HEK293T (cell line): ENCODE data around the gene TFF2.

ENCODE experiments used
- CTCF ChIA-PET: fragments of 350-600 bp; formaldehyde crosslinking; extraction: SDS; loops from one replicate; lab custom pipeline; 2021; ENCODE audit warnings: antibody characterized with exemption, inconsistent platforms; lab: Yijun Ruan, JAX
- POLR2A ChIA-PET: fragments of 350-600 bp; formaldehyde crosslinking; extraction: SDS; loops from one replicate; lab custom pipeline; 2020; ENCODE audit warnings: antibody characterized with exemption, inconsistent platforms; lab: Yijun Ruan, JAX
- DNase-seq: peaks from one replicate; pipeline ENCODE4 v3.0.0; 2012; ENCODE audit warnings: mixed read lengths; ENCODE audit errors: extremely low spot score
- ARNT ChIP-seq: fragments of 450-650 bp; IDR thresholded peaks from 2 replicates; pipeline ENCODE4 v1.6.1; 2017; ENCODE audit warnings: mild to moderate bottlenecking
- BHLHE40 ChIP-seq: fragments of 450-650 bp; IDR thresholded peaks from 2 replicates; pipeline ENCODE4 v1.6.1; 2016; ENCODE audit warnings: mild to moderate bottlenecking, moderate library complexity, borderline replicate concordance
- CTBP1 ChIP-seq: fragments of 450-650 bp; IDR thresholded peaks from 2 replicates; pipeline ENCODE4 v1.6.1; 2016; ENCODE audit warnings: borderline replicate concordance
- ELF4 ChIP-seq: fragments of 450-650 bp; IDR thresholded peaks from 2 replicates; pipeline ENCODE4 v1.6.1; 2017; ENCODE audit warnings: antibody characterized with exemption
- FOXA1 ChIP-seq: fragments of 450-650 bp; IDR thresholded peaks from 2 replicates; pipeline ENCODE4 v1.6.1; 2016; ENCODE audit warnings: mild to moderate bottlenecking
- FOXK2 ChIP-seq: fragments of 450-650 bp; IDR thresholded peaks from 2 replicates; pipeline ENCODE4 v1.6.1; 2016; ENCODE audit warnings: mild to moderate bottlenecking
- FOXM1 ChIP-seq: fragments of 450-650 bp; IDR thresholded peaks from 2 replicates; pipeline ENCODE4 v1.6.1; 2017; ENCODE audit warnings: mild to moderate bottlenecking, borderline replicate concordance
- HDGF ChIP-seq: fragments of 450-650 bp; IDR thresholded peaks from 2 replicates; pipeline ENCODE4 v1.6.1; 2017; ENCODE audit warnings: antibody characterized with exemption, borderline replicate concordance
- L3MBTL2 ChIP-seq: fragments of 450-650 bp; conservative IDR thresholded peaks from 2 replicates; pipeline ENCODE4 v1.6.1; 2016; ENCODE audit warnings: mild to moderate bottlenecking
- LEF1 ChIP-seq: fragments of 450-650 bp; IDR thresholded peaks from 2 replicates; pipeline ENCODE4 v1.6.1; 2017; ENCODE audit warnings: mild to moderate bottlenecking, borderline replicate concordance
- NFRKB ChIP-seq: fragments of 450-650 bp; IDR thresholded peaks from 2 replicates; pipeline ENCODE4 v1.6.1; 2016; ENCODE audit warnings: mild to moderate bottlenecking, moderate library complexity
- PKNOX1 ChIP-seq: fragments of 450-650 bp; IDR thresholded peaks from 2 replicates; pipeline ENCODE4 v1.6.1; 2016
- SP1 ChIP-seq: fragments of 450-650 bp; IDR thresholded peaks from 2 replicates; pipeline ENCODE4 v1.6.1; 2017
- SUZ12 ChIP-seq: fragments of 450-650 bp; IDR thresholded peaks from 2 replicates; pipeline ENCODE4 v1.6.1; 2016; ENCODE audit warnings: mild to moderate bottlenecking
- TARDBP ChIP-seq: fragments of 450-650 bp; IDR thresholded peaks from 2 replicates; pipeline ENCODE4 v1.6.1; 2016
- ZNF384 ChIP-seq: fragments of 450-650 bp; IDR thresholded peaks from 2 replicates; pipeline ENCODE4 v1.6.1; 2016

Gene TFF2

GRCh38 chr21:42321845-42322244, 28.9 kb downstream of the TFF2 start:
- no peak for DNase-seq
- ChIA-PET POLR2A (no interaction called here), CTCF (no interaction called here)
- TF ChIP-seq HDGF = no peak

- CTCF ChIA-PET = no interaction called here
- no peak for DNase-seq
- POLR2A ChIA-PET = no interaction called here
- TF ChIP-seq L3MBTL2 (no peak), LEF1 (no peak), PKNOX1 (no peak), SP1 (no peak), TARDBP (no peak), FOXM1 (no peak)
These were observed 29.6 kb downstream of the TFF2 start for GRCh38 chr21:42321231-42321630.

DNA sequence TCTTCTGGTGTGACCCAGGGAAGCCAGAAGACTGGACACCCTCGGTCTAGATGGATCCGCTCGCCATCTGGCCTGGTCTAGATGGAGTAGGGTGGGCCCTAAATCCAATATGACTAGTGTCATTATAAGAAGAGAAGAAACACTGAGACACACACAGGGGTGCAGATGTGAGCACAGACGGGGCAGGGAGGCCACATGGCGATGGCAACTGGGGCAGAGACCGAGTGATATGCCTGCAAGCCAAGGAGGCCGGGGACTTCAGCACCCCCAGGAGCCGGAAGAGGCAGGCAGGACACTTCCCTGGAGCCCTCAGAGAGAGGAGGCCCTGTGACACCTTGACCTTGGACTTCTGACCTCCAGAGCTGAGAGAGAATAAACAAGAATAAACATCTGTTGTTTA, 30.0 kb downstream of the TFF2 start:
- ChIA-PET POLR2A (no interaction called here), CTCF (no interaction called here)
- TF ChIP-seq FOXK2 (no peak), HDGF (no peak), ARNT (no peak), LEF1 (no peak), L3MBTL2 (no peak), NFRKB (no peak), FOXA1 (no peak), ELF4 (no peak), ZNF384 (no peak), TARDBP (no peak), BHLHE40 (no peak), SUZ12 (no peak), PKNOX1 (no peak)
- no peak for DNase-seq

- no peak for TF ChIP-seq PKNOX1
- no peak for TF ChIP-seq L3MBTL2
- TF ChIP-seq SP1 = no peak
- no peak for TF ChIP-seq LEF1
- TF ChIP-seq FOXM1 = no peak
- no peak for TF ChIP-seq SUZ12
- no peak for TF ChIP-seq ARNT
- no peak for TF ChIP-seq ELF4
- TF ChIP-seq FOXA1 = no peak
- no peak for TF ChIP-seq TARDBP
- TF ChIP-seq BHLHE40 = no peak
- no peak for TF ChIP-seq ZNF384
- no peak for TF ChIP-seq CTBP1
- TF ChIP-seq NFRKB = no peak
- no peak for TF ChIP-seq HDGF
- no peak for TF ChIP-seq FOXK2
- CTCF ChIA-PET = no interaction called here
- no peak for DNase-seq
- POLR2A ChIA-PET = no interaction called here
These were observed 30.8 kb downstream of the TFF2 start for GRCh38 chr21:42319851-42320572.

GRCh38 chr21:42319376-42319775, 31.4 kb downstream of the TFF2 start:
- POLR2A ChIA-PET = no interaction called here
- CTCF ChIA-PET = no interaction called here
- TF ChIP-seq PKNOX1 (no peak), NFRKB (no peak), LEF1 (no peak), SP1 (no peak), FOXM1 (no peak), L3MBTL2 (no peak), CTBP1 (no peak), SUZ12 (no peak), FOXA1 (no peak), ARNT (no peak), TARDBP (no peak), HDGF (no peak), BHLHE40 (no peak)
- DNase-seq = no peak

DNA sequence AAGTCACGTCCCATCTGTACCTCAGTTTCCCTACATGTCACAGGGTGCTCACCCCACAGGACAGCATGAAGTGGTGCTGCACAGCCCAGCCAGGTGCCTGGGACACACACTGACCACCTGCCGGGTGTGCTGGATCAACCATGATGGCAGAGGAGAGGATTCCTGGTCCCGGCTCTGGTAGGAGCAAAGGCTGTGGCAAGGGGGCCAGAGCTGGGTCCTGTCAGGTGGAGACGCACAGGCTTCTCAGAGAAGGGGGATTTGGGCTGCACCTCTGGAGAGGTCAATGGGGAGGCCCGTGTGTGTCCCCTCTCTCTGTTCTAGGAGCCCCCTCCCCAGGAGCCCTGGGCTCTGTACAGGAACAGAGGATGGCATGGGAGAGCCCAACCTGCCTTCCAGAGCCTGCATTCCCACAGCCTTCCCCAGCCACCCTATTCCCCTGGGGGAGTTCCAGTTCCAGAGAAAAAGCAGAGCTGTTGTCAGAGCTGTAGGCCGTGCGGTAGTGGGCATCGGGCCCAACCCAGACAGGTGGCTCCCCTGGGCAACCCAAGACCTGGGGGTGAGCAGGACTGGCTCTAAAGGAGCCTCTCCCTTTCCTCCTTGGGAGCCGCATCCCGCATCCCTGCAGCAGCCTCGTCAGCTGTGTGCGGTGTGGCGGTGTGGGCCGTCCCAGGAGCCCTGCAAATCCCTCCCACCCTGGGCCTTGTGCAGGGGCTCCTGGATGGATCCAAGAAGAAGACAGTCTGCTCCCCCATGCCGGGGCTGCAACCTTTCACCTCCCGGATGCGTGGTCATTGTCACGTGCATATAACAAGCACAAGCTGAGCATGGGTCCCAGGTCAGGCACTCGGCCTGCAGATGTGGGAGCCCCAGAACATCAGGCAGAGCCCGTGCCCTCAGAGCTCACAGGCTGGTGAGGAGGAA, 32.7 kb downstream of the TFF2 start:
- POLR2A ChIA-PET = no interaction called here
- no peak for TF ChIP-seq L3MBTL2
- no peak for TF ChIP-seq ZNF384
- TF ChIP-seq PKNOX1 = no peak
- TF ChIP-seq FOXA1 = no peak
- no peak for TF ChIP-seq TARDBP
- no peak for TF ChIP-seq SUZ12
- TF ChIP-seq CTBP1 = no peak
- no peak for TF ChIP-seq LEF1
- TF ChIP-seq HDGF = no peak
- TF ChIP-seq FOXK2 = no peak
- TF ChIP-seq ELF4 = no peak
- no peak for TF ChIP-seq SP1
- TF ChIP-seq ARNT = no peak
- TF ChIP-seq BHLHE40 = no peak
- TF ChIP-seq FOXM1 = no peak
- no peak for TF ChIP-seq NFRKB
- CTCF ChIA-PET = no interaction called here
- no peak for DNase-seq
